WTC11 (cell line): ENCODE measurements around the gene CNKSR3.

Experiments used
- ATF3 ChIP-seq: sonication (generic); formaldehyde crosslinking; conservative IDR thresholded peaks from 2 replicates; pipeline ENCODE4 v1.8.1; 2022; ENCODE audit warnings: mild to moderate bottlenecking, missing genetic modification reagents
- CBFB ChIP-seq: sonication (generic); formaldehyde crosslinking; IDR thresholded peaks from 2 replicates; pipeline ENCODE4 v1.8.1; 2022; ENCODE audit warnings: mild to moderate bottlenecking, low read depth, missing genetic modification reagents
- CTCF ChIP-seq: fragments of 200-600 bp; IDR thresholded peaks from 2 replicates; pipeline ENCODE4 v1.8.0; 2022; ENCODE audit warnings: antibody characterized with exemption
- ESRRA ChIP-seq: sonication (generic); formaldehyde crosslinking; IDR thresholded peaks from 2 replicates; pipeline ENCODE4 v1.8.1; 2022; ENCODE audit warnings: mild to moderate bottlenecking, missing genetic modification reagents, borderline replicate concordance
- MXD4 ChIP-seq: fragments of 250-450 bp; sonication (Bioruptor Pico); IDR thresholded peaks from 2 replicates; pipeline ENCODE4 v1.8.0; 2021; ENCODE audit warnings: mild to moderate bottlenecking, moderate library complexity, borderline replicate concordance
- PRRX2 ChIP-seq: fragments of 250-450 bp; sonication (Bioruptor Pico); IDR thresholded peaks from 2 replicates; pipeline ENCODE4 v1.8.0; 2021; ENCODE audit warnings: mild to moderate bottlenecking
- TEAD4 ChIP-seq: sonication (generic); formaldehyde crosslinking; IDR thresholded peaks from 2 replicates; pipeline ENCODE4 v1.8.0; 2022; ENCODE audit warnings: mild to moderate bottlenecking, missing genetic modification reagents
- ZBTB21 ChIP-seq: sonication (generic); formaldehyde crosslinking; IDR thresholded peaks from 2 replicates; pipeline ENCODE4 v1.8.1; 2023; ENCODE audit warnings: mild to moderate bottlenecking, missing genetic modification reagents, borderline replicate concordance
- ZNF232 ChIP-seq: sonication (generic); formaldehyde crosslinking; IDR thresholded peaks from 2 replicates; pipeline ENCODE4 v1.8.0; 2022; ENCODE audit warnings: mild to moderate bottlenecking, missing genetic modification reagents
- ZNF512 ChIP-seq: sonication (generic); formaldehyde crosslinking; IDR thresholded peaks from 2 replicates; pipeline ENCODE4 v1.8.1; 2022; ENCODE audit warnings: missing genetic modification reagents, borderline replicate concordance
- TF ChIP-seq, protein P1 (sequence below): sonication (generic); formaldehyde crosslinking; IDR thresholded peaks from 2 replicates; pipeline ENCODE4 v1.8.1; 2022; ENCODE audit warnings: low read depth, mild to moderate bottlenecking, moderate library complexity, missing genetic modification reagents, borderline replicate concordance
- TF ChIP-seq, protein P2 (sequence below): sonication (generic); formaldehyde crosslinking; IDR thresholded peaks from 2 replicates; pipeline ENCODE4 v1.8.1; 2023; ENCODE audit warnings: mild to moderate bottlenecking, missing genetic modification reagents, borderline replicate concordance

GRCh38 chr6:154499855-154500589 lies 10.5 kb downstream of the CNKSR3 start:
- TF ChIP-seq CTCF (no peak), CBFB (CRISPR knock-in tag) (no peak), ZBTB21 (no peak), PRRX2 (CRISPR knock-in tag) (no peak), ZNF512 (CRISPR knock-in tag) (no peak), TEAD4 (CRISPR knock-in tag) (no peak), ESRRA (CRISPR knock-in tag) (no peak), ATF3 (no peak), MXD4 (CRISPR knock-in tag) (no peak), ZNF232 (CRISPR knock-in tag) (no peak)
- TF ChIP-seq, protein P1, sequence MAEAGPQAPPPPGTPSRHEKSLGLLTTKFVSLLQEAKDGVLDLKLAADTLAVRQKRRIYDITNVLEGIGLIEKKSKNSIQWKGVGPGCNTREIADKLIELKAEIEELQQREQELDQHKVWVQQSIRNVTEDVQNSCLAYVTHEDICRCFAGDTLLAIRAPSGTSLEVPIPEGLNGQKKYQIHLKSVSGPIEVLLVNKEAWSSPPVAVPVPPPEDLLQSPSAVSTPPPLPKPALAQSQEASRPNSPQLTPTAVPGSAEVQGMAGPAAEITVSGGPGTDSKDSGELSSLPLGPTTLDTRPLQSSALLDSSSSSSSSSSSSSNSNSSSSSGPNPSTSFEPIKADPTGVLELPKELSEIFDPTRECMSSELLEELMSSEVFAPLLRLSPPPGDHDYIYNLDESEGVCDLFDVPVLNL (CRISPR knock-in tag), result no peak
- TF ChIP-seq, protein P2, sequence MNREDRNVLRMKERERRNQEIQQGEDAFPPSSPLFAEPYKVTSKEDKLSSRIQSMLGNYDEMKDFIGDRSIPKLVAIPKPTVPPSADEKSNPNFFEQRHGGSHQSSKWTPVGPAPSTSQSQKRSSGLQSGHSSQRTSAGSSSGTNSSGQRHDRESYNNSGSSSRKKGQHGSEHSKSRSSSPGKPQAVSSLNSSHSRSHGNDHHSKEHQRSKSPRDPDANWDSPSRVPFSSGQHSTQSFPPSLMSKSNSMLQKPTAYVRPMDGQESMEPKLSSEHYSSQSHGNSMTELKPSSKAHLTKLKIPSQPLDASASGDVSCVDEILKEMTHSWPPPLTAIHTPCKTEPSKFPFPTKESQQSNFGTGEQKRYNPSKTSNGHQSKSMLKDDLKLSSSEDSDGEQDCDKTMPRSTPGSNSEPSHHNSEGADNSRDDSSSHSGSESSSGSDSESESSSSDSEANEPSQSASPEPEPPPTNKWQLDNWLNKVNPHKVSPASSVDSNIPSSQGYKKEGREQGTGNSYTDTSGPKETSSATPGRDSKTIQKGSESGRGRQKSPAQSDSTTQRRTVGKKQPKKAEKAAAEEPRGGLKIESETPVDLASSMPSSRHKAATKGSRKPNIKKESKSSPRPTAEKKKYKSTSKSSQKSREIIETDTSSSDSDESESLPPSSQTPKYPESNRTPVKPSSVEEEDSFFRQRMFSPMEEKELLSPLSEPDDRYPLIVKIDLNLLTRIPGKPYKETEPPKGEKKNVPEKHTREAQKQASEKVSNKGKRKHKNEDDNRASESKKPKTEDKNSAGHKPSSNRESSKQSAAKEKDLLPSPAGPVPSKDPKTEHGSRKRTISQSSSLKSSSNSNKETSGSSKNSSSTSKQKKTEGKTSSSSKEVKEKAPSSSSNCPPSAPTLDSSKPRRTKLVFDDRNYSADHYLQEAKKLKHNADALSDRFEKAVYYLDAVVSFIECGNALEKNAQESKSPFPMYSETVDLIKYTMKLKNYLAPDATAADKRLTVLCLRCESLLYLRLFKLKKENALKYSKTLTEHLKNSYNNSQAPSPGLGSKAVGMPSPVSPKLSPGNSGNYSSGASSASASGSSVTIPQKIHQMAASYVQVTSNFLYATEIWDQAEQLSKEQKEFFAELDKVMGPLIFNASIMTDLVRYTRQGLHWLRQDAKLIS (CRISPR knock-in tag), result no peak
